H9 (cell line): ENCODE results near the gene NLRP9. TPM values are rescaled to one million over a fixed set of nuclear protein-coding genes. Genes with fewer than 3 reads are reported as not detected.
A peak's percentile ranks its signal among the peaks of the same experiment; 100 is the strongest.

Experiments
- DNase-seq: peaks from one replicate; pipeline ENCODE4 v3.0.0-alpha.2; 2017
- H2AFZ ChIP-seq: one replicate; pipeline ENCODE4 v1.6.1; 2013; ENCODE audit warnings: mild to moderate bottlenecking, low read length, control low read depth, moderate library complexity
- H2AK5ac ChIP-seq: 2 replicates; pipeline ENCODE4 v1.6.1; 2013; ENCODE audit warnings: low read length, control low read depth, mixed read lengths; ENCODE audit not compliant: insufficient read length
- H2BK120ac ChIP-seq: one replicate; pipeline ENCODE4 v1.6.1; 2013; ENCODE audit warnings: low read depth, mild to moderate bottlenecking, low read length, control low read depth, inconsistent platforms; ENCODE audit not compliant: poor library complexity, severe bottlenecking
- H2BK12ac ChIP-seq: 2 replicates; pipeline ENCODE4 v1.6.1; 2013; ENCODE audit warnings: low read length, control low read depth, mixed read lengths, low read depth; ENCODE audit not compliant: insufficient read length
- H2BK15ac ChIP-seq: 2 replicates; pipeline ENCODE4 v1.6.1; 2013; ENCODE audit warnings: low read depth, low read length, control low read depth
- H2BK20ac ChIP-seq: one replicate; pipeline ENCODE4 v1.6.1; 2013; ENCODE audit warnings: low read depth, mild to moderate bottlenecking, low read length, control low read depth, inconsistent platforms; ENCODE audit not compliant: poor library complexity, severe bottlenecking
- H2BK5ac ChIP-seq: 2 replicates; pipeline ENCODE4 v1.6.1; 2013; ENCODE audit warnings: low read length, control low read depth, mixed read lengths; ENCODE audit not compliant: insufficient read length
- H3K14ac ChIP-seq: 2 replicates; pipeline ENCODE4 v1.6.1; 2013; ENCODE audit warnings: low read length, control low read depth; ENCODE audit not compliant: insufficient read depth
- H3K18ac ChIP-seq: 2 replicates; pipeline ENCODE4 v1.6.1; 2013; ENCODE audit warnings: low read depth, mild to moderate bottlenecking, mixed read lengths, low read length, control low read depth; ENCODE audit not compliant: insufficient read length
- H3K23ac ChIP-seq: 2 replicates; pipeline ENCODE4 v1.6.1; 2013; ENCODE audit warnings: low read length, control low read depth, mixed read lengths, low read depth; ENCODE audit not compliant: insufficient read length
- H3K23me2 ChIP-seq: 2 replicates; pipeline ENCODE4 v1.6.1; 2013; ENCODE audit warnings: low read depth, mild to moderate bottlenecking, mixed read lengths, low read length, control low read depth; ENCODE audit not compliant: insufficient read length, poor library complexity, severe bottlenecking
- H3K27ac ChIP-seq: 2 replicates; pipeline ENCODE4 v1.5.1; 2013; ENCODE audit warnings: low read length, control low read depth, mixed read lengths, low read depth; ENCODE audit not compliant: insufficient read length
- H3K27me3 ChIP-seq: 2 replicates; pipeline ENCODE4 v1.6.1; 2013; ENCODE audit warnings: low read length, control low read depth, inconsistent platforms; ENCODE audit not compliant: insufficient read depth
- H3K4ac ChIP-seq: 2 replicates; pipeline ENCODE4 v1.6.1; 2013; ENCODE audit warnings: low read depth, mild to moderate bottlenecking, control low read depth, inconsistent platforms, low read length, moderate library complexity
- H3K4me1 ChIP-seq: 2 replicates; pipeline ENCODE4 v1.6.1; 2013; ENCODE audit warnings: low read length, control low read depth, inconsistent platforms; ENCODE audit not compliant: insufficient read depth
- H3K4me2 ChIP-seq: 2 replicates; pipeline ENCODE4 v1.6.1; 2013; ENCODE audit warnings: low read length, control low read depth, mixed read lengths; ENCODE audit not compliant: insufficient read length, insufficient read depth
- H3K56ac ChIP-seq: 2 replicates; pipeline ENCODE4 v1.6.1; 2013; ENCODE audit warnings: low read depth, mild to moderate bottlenecking, mixed read lengths, low read length, control low read depth; ENCODE audit not compliant: insufficient read length
- H3K79me1 ChIP-seq: 2 replicates; pipeline ENCODE4 v1.6.1; 2013; ENCODE audit warnings: low read depth, mild to moderate bottlenecking, moderate library complexity, low read length, control low read depth, inconsistent platforms; ENCODE audit not compliant: insufficient read depth, poor library complexity, severe bottlenecking
- H3K79me2 ChIP-seq: 2 replicates; pipeline ENCODE4 v1.6.1; 2013; ENCODE audit warnings: low read length, control low read depth, inconsistent platforms; ENCODE audit not compliant: insufficient read depth
- H3K9ac ChIP-seq: 2 replicates; pipeline ENCODE4 v1.6.1; 2013; ENCODE audit warnings: low read length, control low read depth, mixed read lengths; ENCODE audit not compliant: insufficient read length; ENCODE audit errors: extremely low read depth
- H3K9me3 ChIP-seq: one replicate; pipeline ENCODE4 v1.6.1; 2013; ENCODE audit warnings: low read depth, low read length, inconsistent platforms; ENCODE audit not compliant: control insufficient read depth
- H3T11ph ChIP-seq: one replicate; pipeline ENCODE4 v1.6.1; 2013; ENCODE audit warnings: mild to moderate bottlenecking, low read length, control low read depth, inconsistent platforms
- H4K20me1 ChIP-seq: one replicate; pipeline ENCODE4 v1.6.1; 2013; ENCODE audit not compliant: control insufficient read depth, insufficient read length, insufficient read depth
- H4K5ac ChIP-seq: 2 replicates; pipeline ENCODE4 v1.6.1; 2013; ENCODE audit warnings: low read depth, mild to moderate bottlenecking, mixed read lengths, low read length, control low read depth; ENCODE audit not compliant: insufficient read length
- H4K8ac ChIP-seq: replicated peaks from 2 replicates; pipeline ENCODE4 v1.6.1; 2013; ENCODE audit warnings: low read length, control low read depth, mixed read lengths, low read depth; ENCODE audit not compliant: insufficient read length
- H4K91ac ChIP-seq: 2 replicates; pipeline ENCODE4 v1.6.1; 2013; ENCODE audit warnings: low read depth, mild to moderate bottlenecking, moderate library complexity, mixed read lengths, low read length, control low read depth; ENCODE audit not compliant: insufficient read length
- H3K27ac Mint-ChIP-seq, 3 experiments: 2 replicates in 2 of 3; 3 replicates in 1 of 3; pipeline ENCODE4 v1.8.0; 2020 to 2021; ENCODE audit warnings: mixed read lengths in 3 of 3, mild to moderate bottlenecking in 1 of 3, moderate library complexity in 1 of 3
- H3K27me3 Mint-ChIP-seq: 2 replicates; pipeline ENCODE4 v1.8.0; 2021; ENCODE audit warnings: low read depth, mild to moderate bottlenecking, moderate library complexity, mixed read lengths
- H3K36me3 Mint-ChIP-seq, 3 experiments: 2 replicates in 2 of 3; 3 replicates in 1 of 3; pipeline ENCODE4 v1.8.0; 2020 to 2021; ENCODE audit warnings: low read depth in 3 of 3, mixed read lengths in 3 of 3; ENCODE audit not compliant: insufficient read depth in 1 of 3
- H3K4me1 Mint-ChIP-seq, 2 experiments: 2 replicates each; pipeline ENCODE4 v1.8.0; 2020; ENCODE audit warnings: mixed read lengths in 2 of 2
- H3K4me3 Mint-ChIP-seq, 2 experiments: 2 replicates in 1 of 2; 3 replicates in 1 of 2; pipeline ENCODE4 v1.8.0; 2020 to 2021; ENCODE audit warnings: mild to moderate bottlenecking in 2 of 2, mixed read lengths in 2 of 2, moderate library complexity in 1 of 2
- H3K9me3 Mint-ChIP-seq, 2 experiments: 2 replicates in 1 of 2; 3 replicates in 1 of 2; pipeline ENCODE4 v1.8.0; 2020; ENCODE audit warnings: mild to moderate bottlenecking in 2 of 2, mixed read lengths in 2 of 2, moderate library complexity in 1 of 2
- WGBS: extraction: QIAGEN DNeasy Blood & Tissue Kit; methylation state at CpG from one replicate; pipeline ENCODE4 v1.1.7; 2013; ENCODE audit warnings: missing lambda C conversion rate, low lambda C conversion rate, mixed read lengths; ENCODE audit not compliant: insufficient read length; ENCODE audit errors: extremely low coverage; 5-methylcytosine and 5-hydroxymethylcytosine counted together
- total RNA-seq: library from RNA; stranded (reverse); gene quantifications from 2 replicates; pipeline ENCODE4 v1.2.1, GENCODE V29; 2021
- TF ChIP-seq, protein P1 (sequence below): fragments of 200-600 bp; sonication (generic); conservative IDR thresholded peaks from 3 replicates; pipeline ENCODE4 v1.8.0; 2021; ENCODE audit warnings: antibody characterized with exemption, mild to moderate bottlenecking

Gene NLRP9
- total RNA-seq, 1 experiment from 2014 or later = not detected

DNA sequence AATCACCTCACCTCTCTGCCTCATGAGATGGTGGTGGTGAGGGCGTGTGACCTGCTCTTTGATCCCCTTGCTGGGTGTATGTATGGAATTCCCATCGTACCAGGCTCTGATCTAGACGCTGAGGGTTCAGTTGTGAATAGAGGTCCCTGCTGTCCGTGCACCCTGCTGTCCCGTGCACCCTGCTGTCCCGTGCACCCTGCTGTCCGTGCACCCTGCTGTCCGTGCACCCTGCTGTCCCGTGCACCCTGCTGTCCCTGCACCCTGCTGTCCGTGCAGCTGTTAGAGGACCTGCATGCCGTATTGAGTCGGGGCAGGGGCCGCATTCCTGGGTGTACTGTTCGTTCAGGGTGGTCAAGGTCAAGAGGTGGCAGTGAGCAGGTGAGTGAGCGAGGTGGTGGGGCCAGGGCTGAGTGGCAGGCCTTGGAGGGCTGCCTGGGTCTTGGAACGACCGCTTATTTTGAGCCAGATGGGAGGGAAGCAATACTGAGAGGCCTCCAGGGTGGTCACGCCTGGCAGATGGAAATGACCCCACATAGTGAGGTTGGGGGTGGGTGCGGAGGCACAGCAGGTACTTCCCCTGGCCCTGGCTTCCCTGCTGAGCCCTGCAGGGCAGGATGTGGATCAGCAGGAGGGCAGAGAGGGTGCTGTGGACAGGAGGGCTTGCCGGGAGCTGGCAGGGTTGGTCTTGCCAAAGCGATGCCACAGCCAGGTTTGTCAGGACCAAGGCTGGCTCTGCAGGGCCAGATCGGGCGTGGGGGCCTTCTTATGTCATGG, 67.7 kb downstream of the NLRP9 start:
- H2AFZ ChIP-seq = no peak overlapping the region
- H3K36me3 Mint-ChIP-seq = peaks cover 53 to 79% (median 71%) of the 10 kb centered on the region in 3 experiments
- no peak overlapping the region for H3K27ac ChIP-seq
- no peaks in the 10 kb centered on the region for H4K20me1 ChIP-seq
- no peak overlapping the region for H4K8ac ChIP-seq
- no peak overlapping the region for H4K5ac ChIP-seq
- H3K23ac ChIP-seq = no peak overlapping the region
- no peak overlapping the region for H2BK20ac ChIP-seq
- H3K4me3 Mint-ChIP-seq = peak overlapping the region in 1 of 2 experiments; percentile 38; a peak in 2 of 5 replicates
- H3K27ac Mint-ChIP-seq = peak overlapping the region; percentile 48 to 87 (median 77); a peak in 5 of 7 replicates
- H3K4ac ChIP-seq = no peak overlapping the region
- H3K79me1 ChIP-seq = no peaks in the 10 kb centered on the region
- no peaks in the 10 kb centered on the region for H3K27me3 ChIP-seq
- no peak overlapping the region for H2BK12ac ChIP-seq
- no peak overlapping the region for H2BK5ac ChIP-seq
- H3T11ph ChIP-seq = no peak overlapping the region
- H3K4me1 ChIP-seq = no peaks in the 10 kb centered on the region
- H3K23me2 ChIP-seq = peaks cover under 1% of the 10 kb centered on the region
- TF ChIP-seq, protein P1, sequence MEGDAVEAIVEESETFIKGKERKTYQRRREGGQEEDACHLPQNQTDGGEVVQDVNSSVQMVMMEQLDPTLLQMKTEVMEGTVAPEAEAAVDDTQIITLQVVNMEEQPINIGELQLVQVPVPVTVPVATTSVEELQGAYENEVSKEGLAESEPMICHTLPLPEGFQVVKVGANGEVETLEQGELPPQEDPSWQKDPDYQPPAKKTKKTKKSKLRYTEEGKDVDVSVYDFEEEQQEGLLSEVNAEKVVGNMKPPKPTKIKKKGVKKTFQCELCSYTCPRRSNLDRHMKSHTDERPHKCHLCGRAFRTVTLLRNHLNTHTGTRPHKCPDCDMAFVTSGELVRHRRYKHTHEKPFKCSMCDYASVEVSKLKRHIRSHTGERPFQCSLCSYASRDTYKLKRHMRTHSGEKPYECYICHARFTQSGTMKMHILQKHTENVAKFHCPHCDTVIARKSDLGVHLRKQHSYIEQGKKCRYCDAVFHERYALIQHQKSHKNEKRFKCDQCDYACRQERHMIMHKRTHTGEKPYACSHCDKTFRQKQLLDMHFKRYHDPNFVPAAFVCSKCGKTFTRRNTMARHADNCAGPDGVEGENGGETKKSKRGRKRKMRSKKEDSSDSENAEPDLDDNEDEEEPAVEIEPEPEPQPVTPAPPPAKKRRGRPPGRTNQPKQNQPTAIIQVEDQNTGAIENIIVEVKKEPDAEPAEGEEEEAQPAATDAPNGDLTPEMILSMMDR = no peak
- H2BK120ac ChIP-seq = no peak overlapping the region
- no peak overlapping the region for H3K14ac ChIP-seq
- H3K4me2 ChIP-seq = no peak overlapping the region
- DNase-seq = peak; percentile 72
- no peaks in the 10 kb centered on the region; a peak in 1 of 5 replicates for H3K9me3 Mint-ChIP-seq
- peaks cover 27 to 36% of the 10 kb centered on the region in 2 experiments for H3K4me1 Mint-ChIP-seq
- H3K9me3 ChIP-seq = no peaks in the 10 kb centered on the region
- peaks cover 5% of the 10 kb centered on the region; the same call in 1 of the 2 replicates for H3K79me2 ChIP-seq
- no CpG with 5 or more reads among the region's 23 CpGs for WGBS
- H2AK5ac ChIP-seq = no peak overlapping the region
- H3K56ac ChIP-seq = no peak overlapping the region
- no peak overlapping the region for H3K18ac ChIP-seq
- H3K27me3 Mint-ChIP-seq = no peaks in the 10 kb centered on the region
- no peak overlapping the region for H2BK15ac ChIP-seq
- H4K91ac ChIP-seq = no peak overlapping the region
- H3K9ac ChIP-seq = no peak overlapping the region
